ACHN (cell line): ENCODE results near the gene MRTFB.
"Not testable (repeated sequence)": the region's sequence is repeated elsewhere in the genome, so short reads cannot be mapped to it uniquely, and the experiment has no call there.

ENCODE experiments used
- DNase-seq: peaks from one replicate; pipeline ENCODE4 v3.0.0-alpha.2; 2015
- in situ Hi-C: cut with HindIII; loops from 2 replicates; pipeline ENCODE4 v1.10.0; 2017; ENCODE audit warnings: low sequenced_read_pairs, low pct_ligation_motif_present, low pct_unique_long_range_greater_than_20kb

Gene MRTFB

GRCh38 chr16:14120335-14120734, 49.2 kb downstream of the MRTFB start:
- no peak for DNase-seq
- in situ Hi-C loops = no loop called here

GRCh38 chr16:14121142-14121541, 50.0 kb downstream of the MRTFB start:
- in situ Hi-C loops = no loop called here
- DNase-seq = no peak

- in situ Hi-C loops = no loop called here
- DNase-seq = no peak
Measured at GRCh38 chr16:14121872-14122271, 50.8 kb downstream of the MRTFB start.

- in situ Hi-C loops, DNase-seq: not testable (repeated sequence)
Measured at GRCh38 chr16:14122430-14122829, 51.3 kb downstream of the MRTFB start.

GRCh38 chr16:14125000-14125681, 54.0 kb downstream of the MRTFB start:
- DNase-seq = no peak
- in situ Hi-C loops = no loop called here

GRCh38 chr16:14125708-14126107, 54.6 kb downstream of the MRTFB start:
- DNase-seq = no peak
- in situ Hi-C loops = no loop called here

- DNase-seq = no peak
- in situ Hi-C loops = no loop called here
Measured at GRCh38 chr16:14128097-14128496, 57.0 kb downstream of the MRTFB start.

GRCh38 chr16:14129502-14129901, 58.4 kb downstream of the MRTFB start:
- no peak for DNase-seq
- in situ Hi-C loops = no loop called here

GRCh38 chr16:14131774-14132695, 60.9 kb downstream of the MRTFB start:
- no peak for DNase-seq
- in situ Hi-C loops = no loop called here

- DNase-seq = no peak
- in situ Hi-C loops = no loop called here
Measured at GRCh38 chr16:14132696-14133048, 61.6 kb downstream of the MRTFB start.

GRCh38 chr16:14133907-14134306, 62.8 kb downstream of the MRTFB start:
- in situ Hi-C loops = no loop called here

GRCh38 chr16:14135704-14136103, 64.6 kb downstream of the MRTFB start:
- in situ Hi-C loops = no loop called here
- no peak for DNase-seq

More at GRCh38 chr16:14133907-14134306, 62.8 kb downstream of the MRTFB start:
- no peak for DNase-seq

- DNase-seq = no peak
- in situ Hi-C loops = no loop called here
Measured at GRCh38 chr16:14139872-14140271, 68.8 kb downstream of the MRTFB start.

GRCh38 chr16:14140923-14141322, 69.8 kb downstream of the MRTFB start:
- DNase-seq = no peak
- in situ Hi-C loops = no loop called here

GRCh38 chr16:14146445-14146844, 75.3 kb downstream of the MRTFB start:
- DNase-seq = no peak
- in situ Hi-C loops = no loop called here

GRCh38 chr16:14148016-14148415, 76.9 kb downstream of the MRTFB start:
- DNase-seq = no peak
- in situ Hi-C loops = no loop called here

- in situ Hi-C loops = no loop called here
- no peak for DNase-seq
Measured at GRCh38 chr16:14148569-14148968, 77.5 kb downstream of the MRTFB start.

GRCh38 chr16:14150796-14151195, 79.7 kb downstream of the MRTFB start:
- in situ Hi-C loops = no loop called here
- no peak for DNase-seq

- in situ Hi-C loops = no loop called here
- no peak for DNase-seq
Measured at GRCh38 chr16:14151256-14152030, 80.3 kb downstream of the MRTFB start.
